Right lobe of liver (tissue), 4 donors: ENCODE results near the gene COLEC12.

Experiments used
- POLR2A ChIP-seq: fragments of 450-650 bp; IDR thresholded peaks from one replicate; pipeline ENCODE4 v1.6.1; 2017; ENCODE audit warnings: antibody characterized with exemption, mild to moderate bottlenecking
- TF ChIP-seq, protein P1 (sequence below), 4 donors: fragments of 200-600 bp in 3 of 4; fragments of 450-650 bp in 1 of 4; IDR thresholded peaks; one replicate each; pipeline versions ENCODE4 v1.5.1 to v1.8.0; 2016 to 2022; ENCODE audit warnings: antibody characterized with exemption in 4 of 4, mild to moderate bottlenecking in 2 of 4
- donor health status: DM: no; HTN: no; CAD: no.
- donor health status: DM: no; HTN: no; CAD: no.
- donor health status: DM: no; HTN: yes; CAD: no.

- TF ChIP-seq POLR2A, result no peak
- TF ChIP-seq, protein P1, sequence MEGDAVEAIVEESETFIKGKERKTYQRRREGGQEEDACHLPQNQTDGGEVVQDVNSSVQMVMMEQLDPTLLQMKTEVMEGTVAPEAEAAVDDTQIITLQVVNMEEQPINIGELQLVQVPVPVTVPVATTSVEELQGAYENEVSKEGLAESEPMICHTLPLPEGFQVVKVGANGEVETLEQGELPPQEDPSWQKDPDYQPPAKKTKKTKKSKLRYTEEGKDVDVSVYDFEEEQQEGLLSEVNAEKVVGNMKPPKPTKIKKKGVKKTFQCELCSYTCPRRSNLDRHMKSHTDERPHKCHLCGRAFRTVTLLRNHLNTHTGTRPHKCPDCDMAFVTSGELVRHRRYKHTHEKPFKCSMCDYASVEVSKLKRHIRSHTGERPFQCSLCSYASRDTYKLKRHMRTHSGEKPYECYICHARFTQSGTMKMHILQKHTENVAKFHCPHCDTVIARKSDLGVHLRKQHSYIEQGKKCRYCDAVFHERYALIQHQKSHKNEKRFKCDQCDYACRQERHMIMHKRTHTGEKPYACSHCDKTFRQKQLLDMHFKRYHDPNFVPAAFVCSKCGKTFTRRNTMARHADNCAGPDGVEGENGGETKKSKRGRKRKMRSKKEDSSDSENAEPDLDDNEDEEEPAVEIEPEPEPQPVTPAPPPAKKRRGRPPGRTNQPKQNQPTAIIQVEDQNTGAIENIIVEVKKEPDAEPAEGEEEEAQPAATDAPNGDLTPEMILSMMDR (IDR thresholded peaks at IDR 0.05), result no peak
Measured at GRCh38 chr18:448116-448790, 52.2 kb downstream of the COLEC12 start.
